Measurements from ENCODE around the gene MOV10. TPM values are rescaled to one million over a fixed set of nuclear protein-coding genes. Genes with fewer than 3 reads are reported as not detected.

MOV10 gene
- total and polyA plus RNA-seq, 2 donors (not counting 1 experiment from before 2014, with no cell fraction given), result 31.0 to 46.2 TPM

DNA sequence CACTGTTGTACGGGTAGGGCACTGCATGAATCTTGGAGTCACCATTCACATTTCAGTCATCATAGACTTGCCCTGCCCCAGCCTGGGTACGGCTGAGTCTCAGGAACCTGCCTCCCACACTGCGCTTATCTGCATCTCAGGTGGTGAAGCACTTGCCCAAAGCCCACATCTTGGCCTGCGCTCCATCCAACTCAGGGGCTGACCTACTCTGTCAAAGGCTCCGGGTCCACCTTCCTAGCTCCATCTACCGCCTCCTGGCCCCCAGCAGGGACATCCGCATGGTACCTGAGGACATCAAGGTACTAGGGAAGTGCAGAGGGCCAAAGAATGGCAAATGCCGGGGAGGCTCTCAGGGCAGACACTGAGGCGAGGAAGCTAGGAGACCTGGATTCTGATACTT lies 20.8 kb downstream of the MOV10 start:
- WGBS (ENCODE audit: insufficient coverage), result 96% methylated on average over 8 of the region's 9 CpGs
- H3K4me3 ChIP-seq (ENCODE audit: control extremely low read depth in 1 of 5, extremely low read depth in 1 of 5, insufficient read depth in 1 of 5, low read depth in 2 of 5, low read length in 4 of 5), result no peak overlapping the region
- Mint-ChIP-seq H3K27ac (no peak overlapping the region), H3K9me3 (ENCODE audit: insufficient read depth) (no peaks in the 10 kb centered on the region), H3K4me3 (no peak overlapping the region), H3K27me3 (no peaks in the 10 kb centered on the region), H3K4me1 (peaks cover 15% of the 10 kb centered on the region)
- no peak for DNase-seq
- no peaks in the 10 kb centered on the region for H3K79me2 ChIP-seq (ENCODE audit: control insufficient read depth, insufficient read depth, low read length)
- intact Hi-C loops (cut with micrococcal nuclease), result no loop called here
- ChIA-PET CTCF (no interaction called here), POLR2A (no interaction called here)
- no peaks in the 10 kb centered on the region for H3K9me3 ChIP-seq (ENCODE audit: control extremely low read depth in 1 of 3, control insufficient read depth in 2 of 3, insufficient read depth in 1 of 3, low read length in 2 of 3)
- TF ChIP-seq EZH2 (IDR thresholded peaks at IDR 0.05; ENCODE audit: borderline replicate concordance, insufficient read depth, low read depth, low read length, poor library complexity, severe bottlenecking), result no peak
- TF ChIP-seq, protein P1, sequence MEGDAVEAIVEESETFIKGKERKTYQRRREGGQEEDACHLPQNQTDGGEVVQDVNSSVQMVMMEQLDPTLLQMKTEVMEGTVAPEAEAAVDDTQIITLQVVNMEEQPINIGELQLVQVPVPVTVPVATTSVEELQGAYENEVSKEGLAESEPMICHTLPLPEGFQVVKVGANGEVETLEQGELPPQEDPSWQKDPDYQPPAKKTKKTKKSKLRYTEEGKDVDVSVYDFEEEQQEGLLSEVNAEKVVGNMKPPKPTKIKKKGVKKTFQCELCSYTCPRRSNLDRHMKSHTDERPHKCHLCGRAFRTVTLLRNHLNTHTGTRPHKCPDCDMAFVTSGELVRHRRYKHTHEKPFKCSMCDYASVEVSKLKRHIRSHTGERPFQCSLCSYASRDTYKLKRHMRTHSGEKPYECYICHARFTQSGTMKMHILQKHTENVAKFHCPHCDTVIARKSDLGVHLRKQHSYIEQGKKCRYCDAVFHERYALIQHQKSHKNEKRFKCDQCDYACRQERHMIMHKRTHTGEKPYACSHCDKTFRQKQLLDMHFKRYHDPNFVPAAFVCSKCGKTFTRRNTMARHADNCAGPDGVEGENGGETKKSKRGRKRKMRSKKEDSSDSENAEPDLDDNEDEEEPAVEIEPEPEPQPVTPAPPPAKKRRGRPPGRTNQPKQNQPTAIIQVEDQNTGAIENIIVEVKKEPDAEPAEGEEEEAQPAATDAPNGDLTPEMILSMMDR (IDR thresholded peaks at IDR 0.05), result no peak
- no peaks in the 10 kb centered on the region for H4K20me1 ChIP-seq (ENCODE audit: control insufficient read depth, insufficient read depth, low read length, poor library complexity, severe bottlenecking)
- peaks cover 0 to 17% of the 10 kb centered on the region in 2 experiments for H3K36me3 ChIP-seq (replicated peaks in 1 of 2; ENCODE audit: control extremely low read depth in 1 of 2, control insufficient read depth in 1 of 2, extremely low read depth in 1 of 2, insufficient read depth in 2 of 2, low read length in 1 of 2)
- H3K4me1 ChIP-seq (ENCODE audit: control insufficient read depth in 2 of 2, insufficient read depth in 2 of 2, low read length in 2 of 2), result peaks cover 12 to 16% of the 10 kb centered on the region in 2 donors
- no peak overlapping the region for H3K4me2 ChIP-seq (replicated peaks; ENCODE audit: low read depth, low read length, poor library complexity, severe bottlenecking)
- no peak overlapping the region for H2AFZ ChIP-seq (ENCODE audit: insufficient read depth, low read depth, low read length, poor library complexity, severe bottlenecking)
- no peaks in the 10 kb centered on the region for H3K27me3 ChIP-seq (replicated peaks in 1 of 4; ENCODE audit: control extremely low read depth in 1 of 4, control insufficient read depth in 3 of 4, insufficient read depth in 4 of 4, low read length in 3 of 4)
- no peak overlapping the region for H3K27ac ChIP-seq (ENCODE audit: low read length in 2 of 2)
- ATAC-seq (ENCODE audit: low read depth), result no peak
- no peak overlapping the region for H3K9ac ChIP-seq (ENCODE audit: low read length)

- no peaks in the 10 kb centered on the region for H3K27me3 Mint-ChIP-seq
- no peak for ATAC-seq (ENCODE audit: low read depth)
- H3K9ac ChIP-seq (ENCODE audit: low read length), result no peak overlapping the region
- H3K79me2 ChIP-seq (ENCODE audit: control insufficient read depth, insufficient read depth, low read length), result no peaks in the 10 kb centered on the region
- no peaks in the 10 kb centered on the region for H3K9me3 ChIP-seq (ENCODE audit: control extremely low read depth in 1 of 3, control insufficient read depth in 2 of 3, insufficient read depth in 1 of 3, low read length in 2 of 3)
- H3K27me3 ChIP-seq (replicated peaks in 1 of 4; ENCODE audit: control extremely low read depth in 1 of 4, control insufficient read depth in 3 of 4, insufficient read depth in 4 of 4, low read length in 3 of 4), result no peaks in the 10 kb centered on the region
- H3K4me1 Mint-ChIP-seq, result peaks cover 29% of the 10 kb centered on the region
- POLR2A ChIA-PET, result interaction anchor here (1.3 kb wide), 1 partner anchor 22 kb away, joined by 3 read pairs; the partner anchor contains the start of gene MOV10
- H3K4me1 ChIP-seq (ENCODE audit: control insufficient read depth in 2 of 2, insufficient read depth in 2 of 2, low read length in 2 of 2), result peaks cover 27 to 30% of the 10 kb centered on the region in 2 donors
- DNase-seq, result no peak
- peaks cover 0 to 17% of the 10 kb centered on the region in 2 experiments for H3K36me3 ChIP-seq (replicated peaks in 1 of 2; ENCODE audit: control extremely low read depth in 1 of 2, control insufficient read depth in 1 of 2, extremely low read depth in 1 of 2, insufficient read depth in 2 of 2, low read length in 1 of 2)
- no peak overlapping the region for H3K4me2 ChIP-seq (replicated peaks; ENCODE audit: low read depth, low read length, poor library complexity, severe bottlenecking)
- H3K27ac Mint-ChIP-seq, result no peak overlapping the region
- no peaks in the 10 kb centered on the region for H3K9me3 Mint-ChIP-seq (ENCODE audit: insufficient read depth)
- H2AFZ ChIP-seq (ENCODE audit: insufficient read depth, low read depth, low read length, poor library complexity, severe bottlenecking), result no peak overlapping the region
- intact Hi-C loops (cut with micrococcal nuclease), result no loop called here
- no peaks in the 10 kb centered on the region for H4K20me1 ChIP-seq (ENCODE audit: control insufficient read depth, insufficient read depth, low read length, poor library complexity, severe bottlenecking)
- TF ChIP-seq, protein P1 (IDR thresholded peaks at IDR 0.05), result no peak
- TF ChIP-seq EZH2 (IDR thresholded peaks at IDR 0.05; ENCODE audit: borderline replicate concordance, insufficient read depth, low read depth, low read length, poor library complexity, severe bottlenecking), result no peak
- H3K4me3 Mint-ChIP-seq, result no peak overlapping the region
- WGBS (ENCODE audit: insufficient coverage), result 100% methylated on average over 6 of the region's 7 CpGs
- CTCF ChIA-PET, result interaction anchor here (0.9 kb wide), 2 partner anchors 18 to 20 kb away, joined by 3 read pairs; partner anchors contain the start of gene PPM1J
- no peak overlapping the region for H3K27ac ChIP-seq (ENCODE audit: low read length in 2 of 2)
- H3K4me3 ChIP-seq (ENCODE audit: control extremely low read depth in 1 of 5, extremely low read depth in 1 of 5, insufficient read depth in 1 of 5, low read depth in 2 of 5, low read length in 4 of 5), result no peak overlapping the region
Measured at GRCh38 chr1:112696578-112697314, 22.3 kb downstream of the MOV10 start.
